Esophagus muscularis mucosa (tissue), 4 donors: ENCODE results near the gene GALNT2. TPM values are rescaled to one million over a fixed set of nuclear protein-coding genes. Genes with fewer than 3 reads are reported as not detected.

Source experiments
- DNase-seq: peaks from one replicate; pipeline ENCODE4 v3.0.0-alpha.2; 2017; ENCODE audit errors: extremely low spot score
- H3K27ac ChIP-seq, 4 donors: fragments of 200-600 bp; sonication (generic); replicated peaks in 1 of 4; 1 replicate in 3 of 4; 2 replicates in 1 of 4; pipeline ENCODE4 v1.5.1; 2016 to 2019; ENCODE audit warnings: mild to moderate bottlenecking in 1 of 4
- H3K27me3 ChIP-seq, 4 donors: fragments of 200-600 bp; sonication (generic); one replicate each; pipeline versions ENCODE4 v1.5.1 to v1.6.0; 2016 to 2019
- H3K36me3 ChIP-seq, 4 donors: fragments of 200-600 bp; sonication (generic); one replicate each; pipeline ENCODE4 v1.5.1; 2016 to 2019
- H3K4me1 ChIP-seq, 4 donors: fragments of 200-600 bp; sonication (generic); one replicate each; pipeline ENCODE4 v1.5.1; 2016 to 2019
- H3K4me3 ChIP-seq, 4 donors: fragments of 200-600 bp; sonication (generic); 1 replicate in 2 of 4; 2 replicates in 2 of 4; pipeline ENCODE4 v1.5.1; 2016 to 2019; ENCODE audit warnings: mild to moderate bottlenecking in 4 of 4, moderate library complexity in 1 of 4
- H3K9me3 ChIP-seq, 4 donors: fragments of 200-600 bp; sonication (generic); 1 replicate in 3 of 4; 2 replicates in 1 of 4; pipeline ENCODE4 v1.5.1; 2016 to 2019
- EP300 ChIP-seq: sonication (generic); formaldehyde crosslinking; IDR thresholded peaks from one replicate; pipeline ENCODE4 v1.6.1; 2017; ENCODE audit warnings: antibody characterized with exemption
- POLR2A ChIP-seq: fragments of 450-650 bp; IDR thresholded peaks from one replicate; pipeline ENCODE4 v1.6.1; 2017; ENCODE audit warnings: antibody characterized with exemption, moderate library complexity, mild to moderate bottlenecking, low read depth
- POLR2AphosphoS5 ChIP-seq, 2 donors: sonication (generic); formaldehyde crosslinking; IDR thresholded peaks; one replicate each; pipeline ENCODE4 v1.6.1; 2017; ENCODE audit warnings: antibody characterized with exemption in 2 of 2
- WGBS: methylation state at CpG from one replicate; pipeline ENCODE4 v1.1.5; 2018; 5-methylcytosine and 5-hydroxymethylcytosine counted together
- intact Hi-C: fragments of 100-400 bp; cut with DNase I; formaldehyde crosslinking; loops from one replicate; pipeline ENCODE4 v1.15.1; 2023
- total RNA-seq, 4 donors: library from RNA; depleted of rRNA; stranded (reverse); fragments of >200 nt; gene quantifications; one replicate each; pipeline versions ENCODE4 v1.1.0 to v1.2.1, GENCODE V29; 2016
- TF ChIP-seq, protein P1 (sequence below), 3 experiments: fragments of 200-600 bp in 2 of 3; fragments of 450-650 bp in 1 of 3; sonication (generic) in 2 of 3; IDR thresholded peaks; one replicate each; pipeline ENCODE4 v1.5.1; 2017 to 2019; ENCODE audit warnings: antibody characterized with exemption in 3 of 3, mild to moderate bottlenecking in 2 of 3, moderate library complexity in 1 of 3

The GALNT2 gene
- total RNA-seq, 4 donors from 2014 or later, result 89.6 to 145 (median 129) TPM

DNA sequence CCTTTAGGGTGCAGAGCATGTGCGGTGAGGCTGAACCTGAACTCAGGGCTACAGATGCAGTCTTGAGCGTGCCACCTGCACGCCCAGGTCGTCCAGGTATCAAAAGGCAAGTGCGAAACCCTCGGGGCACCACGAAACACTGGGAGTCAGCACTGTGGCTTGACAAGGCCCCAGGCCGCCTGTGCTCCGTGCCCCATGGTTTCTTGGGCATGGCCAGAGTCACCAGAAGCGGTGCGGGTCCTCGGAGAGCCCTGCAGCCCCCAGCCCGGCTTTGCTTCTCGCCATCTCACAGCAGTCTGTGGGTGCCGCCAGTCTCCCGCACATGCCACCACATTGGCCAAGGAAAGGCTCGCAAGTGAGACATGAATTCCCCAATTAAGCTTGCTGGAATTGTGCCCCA lies 241.8 kb downstream of the GALNT2 start:
- WGBS, result 98% methylated on average over 17 of the region's 17 CpGs
- Histone ChIP-seq H3K4me1 (peaks cover under 1 to 22% (median 18%) of the 10 kb centered on the region in 4 donors), H3K27me3 (peaks cover 0 to 1% (median 0%) of the 10 kb centered on the region in 4 donors), H3K4me3 (no peak overlapping the region), H3K27ac (no peak overlapping the region), H3K9me3 (no peaks in the 10 kb centered on the region), H3K36me3 (no peaks in the 10 kb centered on the region)
- intact Hi-C loops, result loop anchor here (5.0 kb wide), 1 partner anchor 657 kb away; no protein-coding TSS in a partner anchor
- TF ChIP-seq POLR2AphosphoS5 (IDR thresholded peaks at IDR 0.05) (no peak), POLR2A (no peak), EP300 (no peak)
- TF ChIP-seq, protein P1, sequence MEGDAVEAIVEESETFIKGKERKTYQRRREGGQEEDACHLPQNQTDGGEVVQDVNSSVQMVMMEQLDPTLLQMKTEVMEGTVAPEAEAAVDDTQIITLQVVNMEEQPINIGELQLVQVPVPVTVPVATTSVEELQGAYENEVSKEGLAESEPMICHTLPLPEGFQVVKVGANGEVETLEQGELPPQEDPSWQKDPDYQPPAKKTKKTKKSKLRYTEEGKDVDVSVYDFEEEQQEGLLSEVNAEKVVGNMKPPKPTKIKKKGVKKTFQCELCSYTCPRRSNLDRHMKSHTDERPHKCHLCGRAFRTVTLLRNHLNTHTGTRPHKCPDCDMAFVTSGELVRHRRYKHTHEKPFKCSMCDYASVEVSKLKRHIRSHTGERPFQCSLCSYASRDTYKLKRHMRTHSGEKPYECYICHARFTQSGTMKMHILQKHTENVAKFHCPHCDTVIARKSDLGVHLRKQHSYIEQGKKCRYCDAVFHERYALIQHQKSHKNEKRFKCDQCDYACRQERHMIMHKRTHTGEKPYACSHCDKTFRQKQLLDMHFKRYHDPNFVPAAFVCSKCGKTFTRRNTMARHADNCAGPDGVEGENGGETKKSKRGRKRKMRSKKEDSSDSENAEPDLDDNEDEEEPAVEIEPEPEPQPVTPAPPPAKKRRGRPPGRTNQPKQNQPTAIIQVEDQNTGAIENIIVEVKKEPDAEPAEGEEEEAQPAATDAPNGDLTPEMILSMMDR (IDR thresholded peaks at IDR 0.05), result no peak
- DNase-seq, result no peak

- TF ChIP-seq, protein P1 (IDR thresholded peaks at IDR 0.05), result no peak
- no peak for TF ChIP-seq EP300
- no peak for TF ChIP-seq POLR2A
- TF ChIP-seq POLR2AphosphoS5 (IDR thresholded peaks at IDR 0.05), result no peak
- intact Hi-C loops, result loop anchor here (1.0 to 5.0 kb wide), 2 partner anchors 648 to 657 kb away; no protein-coding TSS in a partner anchor
Measured at GRCh38 chr1:230309646-230310177, 242.7 kb downstream of the GALNT2 start.

GRCh38 chr1:230310381-230311163 lies 243.5 kb downstream of the GALNT2 start:
- H3K4me1 ChIP-seq, result peaks cover 0 to 22% (median 18%) of the 10 kb centered on the region in 4 donors
- intact Hi-C loops, result loop anchor here (1.0 kb wide), 1 partner anchor 649 kb away; no protein-coding TSS in a partner anchor
- no peak overlapping the region for H3K27ac ChIP-seq
- TF ChIP-seq, protein P1 (IDR thresholded peaks at IDR 0.05), result peak; percentile 92 to 95 (median 94)
- peak in 1 of 2 donors; percentile 53 for TF ChIP-seq POLR2AphosphoS5 (IDR thresholded peaks at IDR 0.05)
- no peak for TF ChIP-seq EP300
- no peak for TF ChIP-seq POLR2A
- WGBS, result 36% methylated on average over 14 of the region's 14 CpGs
- H3K27me3 ChIP-seq, result peaks cover 0 to 5% (median 0%) of the 10 kb centered on the region in 4 donors
- no peaks in the 10 kb centered on the region for H3K9me3 ChIP-seq
- no peak overlapping the region for H3K4me3 ChIP-seq
- H3K36me3 ChIP-seq, result no peaks in the 10 kb centered on the region
- DNase-seq, result peak; percentile 93

More at GRCh38 chr1:230309646-230310177, 242.7 kb downstream of the GALNT2 start:
- no peak for DNase-seq
- Histone ChIP-seq H3K27ac (no peak overlapping the region), H3K4me1 (peaks cover 0 to 22% (median 18%) of the 10 kb centered on the region in 4 donors), H3K9me3 (no peaks in the 10 kb centered on the region), H3K4me3 (no peak overlapping the region), H3K36me3 (no peaks in the 10 kb centered on the region), H3K27me3 (peaks cover 0 to 5% (median 0%) of the 10 kb centered on the region in 4 donors)
- WGBS, result 95% methylated on average over 13 of the region's 15 CpGs

DNA sequence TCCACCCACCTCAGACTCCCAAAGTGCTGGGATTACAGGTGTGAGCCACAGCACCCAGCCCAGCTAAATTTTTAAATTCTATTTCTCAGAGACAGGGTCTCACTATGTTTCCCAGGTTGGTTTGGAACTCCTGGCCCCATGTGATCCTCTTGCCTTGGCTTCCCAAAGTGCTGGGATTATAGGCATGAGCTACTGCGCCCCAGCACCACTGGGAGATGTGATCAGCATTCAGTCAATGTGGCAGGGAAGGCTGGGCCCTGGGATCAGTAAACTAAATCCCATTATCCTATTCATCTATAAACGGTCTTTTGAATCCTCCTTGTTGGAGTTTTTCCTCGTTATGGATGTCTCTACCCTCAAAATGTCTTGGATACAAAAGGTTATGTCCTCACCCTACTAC lies 245.6 kb downstream of the GALNT2 start:
- Histone ChIP-seq H3K4me1 (peaks cover 0 to 15% (median 11%) of the 10 kb centered on the region in 4 donors), H3K27ac (no peak overlapping the region), H3K4me3 (no peak overlapping the region), H3K27me3 (peaks cover 0 to 10% (median 0%) of the 10 kb centered on the region in 4 donors), H3K9me3 (no peaks in the 10 kb centered on the region), H3K36me3 (no peaks in the 10 kb centered on the region)
- no peak for DNase-seq
- WGBS, result 73% methylated on average over 3 of the region's 3 CpGs
- intact Hi-C loops, result no loop called here
- TF ChIP-seq EP300 (no peak), POLR2A (no peak), POLR2AphosphoS5 (IDR thresholded peaks at IDR 0.05) (no peak)
- TF ChIP-seq, protein P1 (IDR thresholded peaks at IDR 0.05), result no peak
